Measurements from ENCODE around the gene SRBD1.

GRCh38 chr2:45588158-45588829, 22.8 kb downstream of the SRBD1 start:
- no peak for TF ChIP-seq CTCF (conservative IDR thresholded peaks at IDR 0.05 in 1 of 2, IDR thresholded peaks at IDR 0.05 in 1 of 2; ENCODE audit: low read depth in 1 of 2, low read length in 2 of 2)
- no peak for TF ChIP-seq EZH2 (IDR thresholded peaks at IDR 0.05; ENCODE audit: low read length, missing control alignments)

Measured in fibroblast of lung (primary cell).